SK-N-SH (cell line): ENCODE results near the gene EDC4. TPM values are rescaled to one million over a fixed set of nuclear protein-coding genes. Genes with fewer than 3 reads are reported as not detected.

ENCODE experiments used
- CTCF ChIA-PET: fragments of 300-600, 350-600 bp; formaldehyde crosslinking; extraction: SDS; loops from one replicate; lab custom pipeline; 2021; lab: Yijun Ruan, JAX
- POLR2A ChIA-PET: fragments of 350-600 bp; sonication (Branson Sonifier 250); formaldehyde crosslinking; extraction: SDS; loops from one replicate; lab custom pipeline; 2020; ENCODE audit warnings: antibody characterized with exemption, inconsistent platforms; lab: Yijun Ruan, JAX
- DNase-seq: peaks from one replicate; pipeline ENCODE4 v3.0.0; 2012
- H2AFZ ChIP-seq: fragments of 200-600 bp; sonication (generic); 2 replicates; pipeline ENCODE4 v1.8.1; 2016; ENCODE audit warnings: antibody characterized with exemption, mild to moderate bottlenecking, low read depth
- H3F3A ChIP-seq: fragments of 200-600 bp; sonication (generic); replicated peaks from 2 replicates; pipeline ENCODE3; 2016; ENCODE audit warnings: antibody characterized with exemption, mild to moderate bottlenecking; ENCODE audit not compliant: insufficient read depth
- H3K27ac ChIP-seq, 2 experiments: fragments of 200-500 bp in 1 of 2; fragments of 200-600 bp in 1 of 2; sonication (Bioruptor generic) in 1 of 2; sonication (generic), shearing (Covaris generic) in 1 of 2; 2 replicates each; pipeline versions ENCODE4 v1.5.1 to v1.6.1; 2014 to 2016; ENCODE audit warnings: low read depth in 2 of 2, inconsistent platforms in 1 of 2, low read length in 1 of 2, mild to moderate bottlenecking in 1 of 2, mixed read lengths in 1 of 2
- H3K27me3 ChIP-seq: fragments of 200-600 bp; sonication (generic), shearing (Covaris generic); 2 replicates; pipeline ENCODE4 v1.6.1; 2016; ENCODE audit warnings: mixed run types; ENCODE audit not compliant: insufficient read depth
- H3K36me3 ChIP-seq, 2 experiments: fragments of 200-500 bp in 1 of 2; fragments of 200-600 bp in 1 of 2; sonication (Bioruptor generic) in 1 of 2; sonication (generic) in 1 of 2; replicated peaks in 1 of 2; 2 replicates each; pipeline versions ENCODE3 to v1.5.1; 2014 to 2016; ENCODE audit warnings: low read length in 1 of 2, mild to moderate bottlenecking in 1 of 2; ENCODE audit not compliant: insufficient read depth in 2 of 2, control insufficient read depth in 1 of 2
- H3K4me1 ChIP-seq, 2 experiments: fragments of 200-500 bp in 1 of 2; fragments of 200-600 bp in 1 of 2; sonication (Bioruptor generic) in 1 of 2; sonication (generic), shearing (Covaris generic) in 1 of 2; 2 replicates each; pipeline versions ENCODE4 v1.5.1 to v1.6.1; 2014 to 2016; ENCODE audit warnings: low read depth in 1 of 2, low read length in 1 of 2, mixed run types in 1 of 2; ENCODE audit not compliant: insufficient read depth in 2 of 2, control insufficient read depth in 1 of 2
- H3K4me2 ChIP-seq: fragments of 200-600 bp; sonication (generic), shearing (Covaris generic); 2 replicates; pipeline ENCODE4 v1.6.1; 2017; ENCODE audit warnings: mixed run types
- H3K4me3 ChIP-seq, 2 experiments: fragments of 200-500 bp in 1 of 2; fragments of 200-600 bp in 1 of 2; sonication (Bioruptor generic) in 1 of 2; sonication (generic), shearing (Covaris generic) in 1 of 2; 2 replicates each; pipeline versions ENCODE4 v1.5.1 to v1.8.1; 2014 to 2016; ENCODE audit warnings: low read depth in 2 of 2, inconsistent platforms in 1 of 2, low read length in 1 of 2, mild to moderate bottlenecking in 1 of 2, mixed read lengths in 1 of 2, moderate library complexity in 1 of 2
- H3K79me2 ChIP-seq: fragments of 200-600 bp; sonication (generic); 2 replicates; pipeline ENCODE4 v1.8.1; 2017; ENCODE audit warnings: mild to moderate bottlenecking; ENCODE audit not compliant: insufficient read depth
- H3K9ac ChIP-seq: fragments of 200-600 bp; sonication (generic); 2 replicates; pipeline ENCODE4 v1.6.1; 2017; ENCODE audit warnings: mixed run types
- H3K9me2 ChIP-seq: fragments of 200-600 bp; sonication (generic); 2 replicates; pipeline ENCODE4 v1.6.1; 2017; ENCODE audit warnings: mixed run types
- H3K9me3 ChIP-seq: fragments of 200-600 bp; sonication (generic); 2 replicates; pipeline ENCODE4 v1.6.1; 2017; ENCODE audit warnings: mixed run types, mild to moderate bottlenecking, moderate library complexity
- H4K20me1 ChIP-seq: fragments of 200-600 bp; sonication (generic); 2 replicates; pipeline ENCODE4 v1.6.1; 2017; ENCODE audit warnings: mild to moderate bottlenecking, mixed run types; ENCODE audit not compliant: insufficient read depth
- CHD2 ChIP-seq: fragments of 150-350 bp; IDR thresholded peaks from 2 replicates; pipeline ENCODE4 v1.6.1; 2018; ENCODE audit warnings: low read length; ENCODE audit not compliant: partially characterized antibody
- ELF1 ChIP-seq: IDR thresholded peaks from 2 replicates; pipeline ENCODE4 v1.4.0; 2012
- EP300 ChIP-seq, 2 experiments: IDR thresholded peaks; 2 replicates each; pipeline versions ENCODE4 v1.4.0 to v1.6.1; 2012; ENCODE audit warnings: borderline replicate concordance in 1 of 2, low read depth in 1 of 2, low read length in 1 of 2
- FOSL2 ChIP-seq: IDR thresholded peaks from 2 replicates; pipeline ENCODE4 v1.4.0; 2012; ENCODE audit warnings: low read depth, mild to moderate bottlenecking, moderate library complexity, borderline replicate concordance
- GATA2 ChIP-seq: sonication (generic); formaldehyde crosslinking; IDR thresholded peaks from 2 replicates; pipeline ENCODE4 v1.5.0; 2020; ENCODE audit warnings: mild to moderate bottlenecking, missing genetic modification reagents
- RAD21 ChIP-seq: IDR thresholded peaks from 2 replicates; pipeline ENCODE4 v1.6.1; 2012; ENCODE audit warnings: mild to moderate bottlenecking, low read length
- RCOR1 ChIP-seq: fragments of 150-350 bp; IDR thresholded peaks from 2 replicates; pipeline ENCODE4 v1.6.1; 2017; ENCODE audit warnings: antibody characterized with exemption, low read length
- REST ChIP-seq: IDR thresholded peaks from 2 replicates; pipeline ENCODE4 v1.6.1; 2012; ENCODE audit warnings: mild to moderate bottlenecking, low read depth, low read length, moderate library complexity
- RXRA ChIP-seq: IDR thresholded peaks from 2 replicates; pipeline ENCODE4 v1.4.0; 2012; ENCODE audit warnings: low read depth, mild to moderate bottlenecking, borderline replicate concordance
- SIN3A ChIP-seq: IDR thresholded peaks from 2 replicates; pipeline ENCODE4 v1.6.1; 2012; ENCODE audit warnings: low read depth, mild to moderate bottlenecking, low read length, moderate library complexity, borderline replicate concordance
- SMC3 ChIP-seq: IDR thresholded peaks from 2 replicates; pipeline ENCODE4 v1.6.1; 2012; ENCODE audit warnings: low read depth, low read length, improper control_type of control experiment
- TCF12 ChIP-seq: IDR thresholded peaks from 2 replicates; pipeline ENCODE4 v1.4.0; 2012
- USF1 ChIP-seq: IDR thresholded peaks from 2 replicates; pipeline ENCODE4 v1.4.0; 2012; ENCODE audit warnings: low read depth, borderline replicate concordance
- WGBS: methylation state at CpG from one replicate; pipeline ENCODE4 v1.1.6; 2017; ENCODE audit warnings: low lambda C conversion rate; 5-methylcytosine and 5-hydroxymethylcytosine counted together
- polyA plus RNA-seq, 3 experiments: library from polyadenylated mRNA; depleted of rRNA; stranded (reverse); fragments of >200 nt; gene quantifications; 2 replicates each; pipeline ENCODE4 v1.2.3, GENCODE V29; 2012
- TF ChIP-seq, protein P1 (sequence below): fragments of 150-350 bp; IDR thresholded peaks from 2 replicates; pipeline ENCODE4 v1.6.1; 2017; ENCODE audit warnings: antibody characterized with exemption, low read length, low read depth, borderline replicate concordance

EDC4 gene
- polyA plus RNA-seq, 1 of the 3 experiments (the other 2 are of a cell fraction) = 38.0 TPM

- Histone ChIP-seq H3K4me1 (peaks cover 2 to 8% of the 10 kb centered on the region in 2 experiments; a peak in 2 of 4 replicates), H4K20me1 (peaks cover 99% of the 10 kb centered on the region), H3K36me3 (peaks cover 4 to 12% of the 10 kb centered on the region in 2 experiments), H2AFZ (no peak overlapping the region), H3K27me3 (no peaks in the 10 kb centered on the region), H3K4me3 (no peak overlapping the region), H3F3A (peaks cover 12% of the 10 kb centered on the region), H3K9me2 (no peaks in the 10 kb centered on the region), H3K4me2 (no peak overlapping the region), H3K9me3 (no peaks in the 10 kb centered on the region), H3K9ac (no peak overlapping the region), H3K27ac (no peak overlapping the region), H3K79me2 (peaks cover 100% of the 10 kb centered on the region)
- TF ChIP-seq RAD21 = no peak
- TF ChIP-seq FOSL2 = no peak
- TF ChIP-seq SIN3A = no peak
- no peak for TF ChIP-seq EP300 (IDR thresholded peaks at IDR 0.05; ENCODE audit: borderline replicate concordance in 1 of 2, low read depth in 1 of 2, low read length in 1 of 2)
- no peak for TF ChIP-seq REST
- TF ChIP-seq TCF12 = no peak
- no peak for TF ChIP-seq ELF1
- no peak for TF ChIP-seq SMC3
- no peak for TF ChIP-seq GATA2
- TF ChIP-seq CHD2 = no peak
- TF ChIP-seq, protein P1, sequence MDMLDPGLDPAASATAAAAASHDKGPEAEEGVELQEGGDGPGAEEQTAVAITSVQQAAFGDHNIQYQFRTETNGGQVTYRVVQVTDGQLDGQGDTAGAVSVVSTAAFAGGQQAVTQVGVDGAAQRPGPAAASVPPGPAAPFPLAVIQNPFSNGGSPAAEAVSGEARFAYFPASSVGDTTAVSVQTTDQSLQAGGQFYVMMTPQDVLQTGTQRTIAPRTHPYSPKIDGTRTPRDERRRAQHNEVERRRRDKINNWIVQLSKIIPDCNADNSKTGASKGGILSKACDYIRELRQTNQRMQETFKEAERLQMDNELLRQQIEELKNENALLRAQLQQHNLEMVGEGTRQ = no peak
- TF ChIP-seq RCOR1 = no peak
- no peak for TF ChIP-seq RXRA
- no peak for TF ChIP-seq USF1
- 90% methylated on average over 10 of the region's 10 CpGs for WGBS
- no peak for DNase-seq
- ChIA-PET CTCF (interaction anchor here (0.6 to 2.0 kb wide), 5 partner anchors 28 to 597 kb away, joined by 3 to 10 read pairs (median 4); partner anchors contain the start of gene NRN1L), POLR2A (interaction anchor here (1.7 kb wide), 1 partner anchor 22 kb away, joined by 3 read pairs; no protein-coding TSS in a partner anchor)
Measured at GRCh38 chr16:67855789-67856188, 17.1 kb upstream of the EDC4 start.
